DMS53 (cell line): Measurements from ENCODE around the gene LCN12.

Source experiments
- DNase-seq: peaks from one replicate; lab custom pipeline; 2025; lab: John Stamatoyannopoulos, UW

LCN12 gene

DNA sequence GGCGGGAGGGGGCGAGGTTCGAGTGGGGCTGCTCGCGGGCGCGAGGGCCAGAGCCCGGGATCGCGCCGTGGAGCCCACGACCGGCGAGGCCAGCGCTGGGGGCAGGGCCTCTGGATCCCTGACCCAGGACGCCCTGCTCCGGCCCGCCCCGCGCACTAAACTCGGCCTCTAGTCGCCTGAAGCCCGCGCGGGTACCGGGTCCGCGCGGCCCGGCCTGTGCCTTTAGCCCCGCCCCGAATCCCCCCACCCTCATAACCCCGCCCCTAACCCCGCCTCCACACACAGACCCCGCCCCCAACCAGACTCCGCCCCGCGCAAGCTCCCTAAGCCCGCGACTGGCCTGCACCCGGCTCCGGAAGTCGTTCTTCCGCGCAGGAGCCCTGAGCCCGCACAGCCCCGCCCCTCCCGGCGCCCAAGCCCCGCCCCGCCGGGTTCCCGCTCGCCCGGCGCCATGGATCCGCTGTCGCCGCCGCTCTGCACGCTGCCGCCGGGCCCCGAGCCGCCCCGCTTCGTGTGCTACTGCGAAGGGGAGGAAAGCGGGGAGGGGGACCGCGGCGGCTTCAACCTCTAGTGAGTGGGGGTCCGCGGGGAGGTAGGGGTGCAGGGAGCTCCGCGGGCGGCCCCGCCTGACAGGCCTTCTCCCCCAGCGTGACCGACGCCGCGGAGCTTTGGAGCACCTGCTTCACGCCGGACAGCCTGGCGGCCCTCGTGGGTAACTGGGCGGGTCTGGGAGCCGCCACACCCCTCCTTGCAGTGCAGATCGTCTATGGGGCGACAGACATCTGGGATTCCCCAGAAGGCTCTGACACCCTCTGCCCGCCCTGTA lies 40.1 kb downstream of the LCN12 start, which contains the start of gene PAXX:
Gene PAXX (plus strand): TSS at position 430 of the 826 bp plus-strand sequence. CDS start 22 bp downstream, at position 452.
- DNase-seq = peak; percentile 95

DNA sequence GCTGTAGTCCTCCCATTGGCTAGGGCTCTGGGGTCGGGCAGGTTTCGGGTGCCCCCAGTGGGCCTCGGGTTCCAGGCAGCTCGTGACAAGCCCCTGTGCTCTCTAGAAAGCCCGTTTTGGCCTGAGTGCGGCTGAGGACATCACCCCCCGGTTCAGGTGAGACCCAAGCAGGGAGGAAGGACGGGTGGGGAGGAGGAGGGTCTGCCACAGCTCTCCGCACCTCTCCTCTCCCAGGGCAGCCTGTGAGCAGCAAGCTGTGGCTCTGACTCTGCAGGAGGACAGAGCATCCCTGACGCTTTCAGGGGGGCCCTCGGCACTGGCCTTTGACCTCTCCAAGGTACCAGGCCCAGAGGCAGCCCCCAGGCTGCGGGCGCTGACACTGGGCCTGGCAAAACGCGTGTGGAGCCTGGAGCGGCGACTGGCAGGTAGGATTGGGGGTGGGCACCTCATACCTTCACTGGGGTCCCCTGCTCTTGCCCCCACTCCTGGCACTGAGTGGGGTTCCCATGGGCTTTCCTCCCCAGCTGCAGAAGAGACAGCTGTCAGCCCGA lies 40.8 kb downstream of the LCN12 start:
- no peak for DNase-seq

DNA sequence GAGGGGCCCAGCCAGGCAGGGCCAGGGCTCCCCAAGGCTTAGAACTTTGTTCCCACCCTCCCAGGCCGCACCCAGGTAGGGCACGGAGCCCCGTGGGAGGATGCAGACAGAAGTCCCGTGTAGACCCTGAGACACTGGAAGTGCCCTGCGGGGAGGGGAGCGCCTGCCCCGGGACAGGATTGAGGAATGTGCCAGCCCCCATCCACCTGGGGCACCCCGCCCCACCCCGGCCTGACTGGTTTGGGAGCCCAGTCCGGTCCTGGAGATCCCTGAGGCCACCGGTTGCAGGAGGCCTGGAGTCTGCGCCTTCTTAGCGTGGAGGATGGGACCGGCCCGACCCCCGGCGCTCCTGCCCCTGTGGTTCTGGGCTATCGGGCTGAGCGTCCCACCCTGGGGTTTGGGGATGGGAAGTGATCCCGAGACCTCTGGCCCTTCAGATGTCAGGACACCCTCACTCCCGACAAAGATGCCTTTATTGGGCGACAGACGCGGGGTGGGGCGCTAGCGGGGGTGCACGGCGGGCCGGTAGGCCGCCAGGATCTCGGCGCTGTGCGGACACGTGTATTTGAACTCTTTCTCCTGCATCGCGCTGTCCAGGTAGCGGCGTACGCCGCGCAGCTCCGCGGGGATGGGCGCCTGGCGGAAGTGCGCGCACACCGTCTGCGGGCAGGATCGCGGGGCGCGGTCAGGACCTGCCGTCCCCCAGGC lies 42.3 kb downstream of the LCN12 start:
- DNase-seq = no peak

DNA sequence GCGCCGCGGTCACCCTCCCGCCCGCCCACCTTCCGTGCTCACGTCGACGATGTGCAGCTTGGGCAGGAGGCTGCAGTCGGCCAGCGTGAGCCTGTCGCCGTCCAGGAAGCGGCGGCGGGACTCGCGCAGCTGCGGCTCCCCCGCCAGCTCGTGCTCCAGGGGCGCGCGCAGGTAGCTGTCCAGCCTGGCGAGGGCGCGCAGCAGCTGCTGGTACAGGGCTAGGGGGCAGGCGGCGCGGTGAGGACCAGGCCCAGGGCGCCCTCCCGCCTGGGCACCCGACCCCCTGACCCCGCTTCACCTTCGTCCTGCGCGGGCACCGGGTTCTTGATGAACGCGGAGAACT lies 42.8 kb downstream of the LCN12 start:
- peak; percentile 82 for DNase-seq

DNA sequence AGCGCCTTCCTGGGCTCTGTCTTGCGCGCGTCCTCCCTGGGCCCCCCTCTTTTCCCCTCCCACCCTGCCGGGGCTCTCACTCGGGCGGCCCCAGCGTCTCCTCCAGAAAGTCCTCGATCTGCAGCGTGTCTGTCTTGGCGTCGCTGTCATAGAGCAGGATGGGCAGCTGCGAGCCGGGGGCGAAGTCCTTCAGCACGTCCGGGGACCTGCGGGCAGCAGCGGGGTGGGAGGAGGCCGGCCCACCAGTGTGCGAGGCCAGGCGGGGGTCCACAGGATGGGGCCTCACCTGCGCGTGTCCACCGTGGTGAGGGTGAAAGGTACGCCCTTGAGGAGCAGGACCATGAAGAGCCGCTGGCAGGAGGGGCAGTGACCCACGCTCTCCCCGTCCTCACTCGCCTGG lies 43.3 kb downstream of the LCN12 start:
- DNase-seq = peak; percentile 66

DNA sequence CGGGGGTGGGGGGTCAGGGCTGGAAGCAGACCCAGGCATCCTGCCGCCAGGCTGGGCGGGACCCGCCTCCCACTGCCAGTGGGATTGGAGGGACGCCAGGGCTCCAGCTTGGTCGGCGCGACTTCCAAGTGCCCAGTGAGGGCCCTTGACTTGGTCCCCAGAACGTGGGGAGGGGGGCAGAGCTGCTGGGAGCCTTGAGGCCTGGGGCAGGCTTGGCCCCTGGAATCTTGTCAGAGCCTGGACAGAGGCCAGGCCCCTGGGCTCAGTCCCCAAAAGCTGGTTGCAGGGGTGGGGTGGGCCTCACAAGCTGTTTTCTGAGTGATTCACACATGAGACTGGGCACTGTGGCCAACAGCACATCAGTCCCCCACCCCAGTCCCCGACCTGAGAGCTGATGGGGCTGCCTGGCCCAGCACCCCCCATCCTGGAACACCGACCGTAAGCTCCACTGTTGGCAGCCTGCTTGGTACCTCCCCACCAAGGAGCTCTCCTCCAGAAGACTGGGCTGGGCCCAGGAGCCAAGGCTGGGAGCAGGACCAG lies 43.8 kb downstream of the LCN12 start:
- peak; percentile 53 for DNase-seq

DNA sequence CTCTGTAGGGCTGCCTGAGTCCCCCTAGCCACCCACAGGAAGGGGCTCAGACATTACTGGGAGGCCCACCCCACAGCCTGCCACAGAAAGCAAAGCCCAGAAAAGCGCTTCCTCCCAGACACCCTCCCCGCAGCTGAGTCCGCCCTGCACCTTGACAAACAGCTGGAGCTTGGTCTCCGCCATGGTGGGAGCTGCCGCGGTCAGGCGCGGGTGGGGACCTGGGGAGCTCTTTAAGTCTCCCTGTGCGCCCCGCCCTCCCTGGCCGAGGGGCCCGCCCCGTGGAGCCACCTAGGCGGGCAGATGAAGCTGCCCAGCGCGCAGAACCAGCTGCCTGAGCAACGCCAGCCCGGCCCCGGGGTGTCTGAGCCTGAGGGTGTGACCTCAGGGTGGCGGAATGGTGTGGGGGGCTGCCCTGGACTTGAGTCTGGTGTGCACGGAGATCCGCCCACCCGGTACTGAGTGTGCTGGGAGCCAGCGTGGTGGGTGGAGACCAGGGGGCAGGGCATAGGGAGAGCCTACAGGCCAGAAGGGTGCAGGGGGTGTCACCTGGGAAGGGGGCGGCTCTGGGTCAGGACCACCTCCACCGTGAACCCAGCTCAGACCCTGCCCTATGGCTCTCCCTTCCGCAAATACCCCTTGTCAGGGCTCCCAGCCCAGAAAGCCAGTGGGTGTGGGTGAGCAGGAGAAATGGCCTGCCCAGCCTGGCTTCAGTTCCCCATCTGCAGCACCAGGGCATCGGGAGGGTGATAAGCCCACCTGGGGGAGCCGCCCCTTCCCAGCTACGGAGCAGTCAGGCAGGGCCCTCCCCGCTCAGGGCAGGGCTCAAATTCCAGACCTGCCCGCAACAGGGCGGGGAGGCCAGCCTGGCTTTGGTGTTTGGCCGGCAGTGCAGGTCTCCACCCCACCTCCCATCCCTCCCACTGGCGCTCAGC lies 44.6 kb downstream of the LCN12 start, which contains the start of gene CLIC3:
Gene CLIC3 (minus strand): TSS at position 208 of the 932 bp plus-strand sequence. CDS start 25 bp downstream, at position 183.
- peak; percentile 58 for DNase-seq

DNA sequence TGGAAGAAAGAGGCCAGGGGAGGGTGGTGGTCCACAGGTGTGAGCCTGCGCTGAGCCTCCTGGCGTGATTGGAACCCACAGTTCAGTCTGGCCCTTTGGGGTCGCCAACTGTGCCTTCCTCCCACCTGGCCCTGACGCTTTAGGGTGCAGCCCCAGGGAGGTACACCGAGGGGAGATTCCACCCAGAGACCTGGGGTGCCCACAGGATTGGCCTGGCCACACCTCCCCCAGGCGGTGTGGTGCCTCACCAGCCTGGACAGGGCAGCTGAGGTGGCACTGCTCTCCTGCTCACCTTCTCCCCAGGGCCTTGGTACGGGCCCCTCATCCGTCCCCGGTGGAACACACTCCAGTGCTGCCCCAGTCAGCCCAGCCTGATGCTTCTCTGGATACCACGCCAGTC lies 45.3 kb downstream of the LCN12 start:
- DNase-seq = no peak

DNA sequence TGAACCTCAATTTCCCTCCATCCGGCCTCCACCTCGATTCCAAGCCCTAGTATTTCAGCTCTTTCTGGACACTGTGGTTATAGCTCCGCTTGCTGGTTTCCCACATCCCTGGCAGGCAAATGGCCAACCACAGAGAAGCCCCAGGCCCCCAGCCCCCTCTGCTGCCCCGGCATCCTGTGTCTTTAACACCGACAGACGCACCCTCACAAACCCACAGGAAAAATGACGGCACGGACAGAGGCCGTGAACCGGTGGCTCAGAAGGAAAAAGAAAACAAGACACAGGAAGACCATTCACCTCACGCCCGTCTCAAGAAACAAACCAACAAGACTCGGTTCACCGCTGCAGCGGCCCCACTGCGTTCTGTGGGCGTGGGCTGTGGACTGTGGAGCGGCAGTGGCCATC lies 45.8 kb downstream of the LCN12 start:
- DNase-seq = no peak

DNA sequence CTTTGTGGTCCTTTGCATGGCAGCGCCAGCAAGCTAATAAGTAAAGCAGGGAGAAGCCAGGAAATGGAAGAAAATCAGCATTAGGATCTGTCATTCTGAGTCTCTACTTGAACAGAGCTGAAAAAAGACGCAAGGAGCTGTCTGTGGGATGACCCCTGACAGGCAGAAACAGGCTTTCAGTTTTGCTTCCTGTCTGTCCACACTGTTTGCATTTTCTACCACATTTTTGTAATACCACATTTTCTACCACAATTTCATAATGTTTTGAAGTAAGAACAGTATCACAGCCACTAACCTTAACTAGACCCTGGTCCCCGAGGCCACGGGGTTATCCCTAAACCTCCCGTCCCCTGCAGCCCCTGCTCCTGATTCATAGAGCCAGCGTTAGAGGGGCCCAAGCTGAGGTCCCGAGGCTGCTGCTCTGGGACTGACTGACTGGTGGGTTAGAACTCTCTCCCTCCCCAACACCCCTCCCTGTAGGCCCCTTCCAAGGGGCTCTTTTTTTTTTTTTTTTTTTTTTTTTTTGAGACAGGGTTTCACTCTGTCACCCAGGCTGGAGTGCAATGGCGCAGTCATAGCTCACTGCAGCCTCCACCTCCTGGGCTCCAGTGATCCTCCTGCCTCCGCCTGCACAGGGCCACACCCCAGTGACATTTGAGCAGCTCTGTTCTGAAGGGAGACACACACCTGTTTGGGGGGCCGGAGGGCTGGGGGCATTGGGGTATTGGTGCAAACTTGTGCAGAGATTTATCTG lies 48.3 kb downstream of the LCN12 start:
- DNase-seq = no peak

DNA sequence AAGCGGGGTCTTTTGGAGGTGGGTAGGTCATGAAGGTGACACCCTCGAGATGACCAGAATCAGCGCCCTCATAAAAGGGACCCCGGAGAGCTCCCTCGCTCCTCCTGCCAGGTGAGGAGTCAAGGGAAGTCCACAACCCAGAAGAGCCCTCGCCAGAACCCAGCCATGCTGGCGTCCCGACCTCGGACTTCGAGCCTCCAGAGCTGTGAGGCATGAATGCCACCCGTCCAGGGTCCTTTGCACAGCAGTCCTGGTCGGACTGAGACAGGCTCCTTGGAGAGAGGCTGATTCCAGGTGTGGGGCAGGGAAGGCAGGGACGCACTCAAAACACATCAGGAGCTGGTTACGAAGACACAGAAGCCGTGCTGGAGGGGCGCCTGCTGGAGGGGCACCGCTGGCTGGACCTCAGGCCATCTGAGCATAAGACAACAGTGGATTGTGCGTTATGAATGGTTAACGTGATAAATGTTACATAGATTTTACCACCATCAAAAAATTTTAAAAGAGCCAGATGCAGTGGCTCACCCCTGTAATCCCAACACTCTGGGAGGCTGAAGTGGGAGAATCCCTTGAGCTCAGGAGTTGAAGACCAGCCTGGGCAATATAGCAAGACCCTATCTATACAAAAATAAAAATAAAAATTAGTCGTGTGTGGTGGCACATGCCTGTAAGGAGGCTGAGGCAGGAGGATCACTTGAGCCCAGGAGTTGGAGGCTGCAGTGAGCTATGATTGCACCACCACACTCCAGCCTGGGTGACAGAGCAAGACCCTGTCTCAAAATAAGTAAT lies 50.0 kb downstream of the LCN12 start:
- DNase-seq = no peak

DNA sequence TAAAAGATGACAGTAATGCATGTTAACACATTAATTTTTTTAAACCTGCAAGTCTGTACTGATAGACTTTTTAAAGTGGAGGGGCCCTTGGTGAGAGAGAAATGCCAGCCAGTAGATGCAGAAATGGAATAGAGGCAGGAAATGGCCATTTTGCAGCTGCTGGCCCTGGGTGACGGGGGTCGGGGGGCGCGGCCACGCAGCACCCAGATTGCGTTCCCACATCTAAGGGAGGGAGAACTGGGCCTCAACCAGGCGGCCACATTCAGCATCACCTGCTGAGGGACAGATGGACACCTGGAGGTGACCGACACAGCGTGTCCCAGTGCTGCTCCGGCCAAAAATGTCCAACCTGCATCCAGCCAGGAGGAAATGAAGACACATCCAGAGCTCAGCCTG lies 50.6 kb downstream of the LCN12 start:
- DNase-seq = no peak

DNA sequence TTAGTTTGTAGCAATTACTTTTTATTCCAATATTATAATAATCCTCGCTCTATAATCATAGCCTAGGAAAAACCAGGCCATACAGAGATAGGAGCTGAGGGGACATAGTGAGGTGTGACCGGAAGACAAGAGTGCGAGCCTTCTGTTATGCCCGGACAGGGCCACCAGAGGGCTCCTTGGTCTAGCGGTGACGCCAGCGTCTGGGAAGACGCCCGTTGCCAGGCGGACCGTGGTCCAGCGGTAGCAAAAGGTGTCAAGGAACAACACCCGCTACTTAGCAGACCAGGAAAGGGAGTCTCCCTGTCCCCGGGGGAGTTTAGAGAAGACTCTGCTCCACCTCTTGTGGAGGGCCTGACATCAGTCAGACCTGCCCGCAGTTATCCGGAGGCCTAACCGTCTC lies 52.2 kb downstream of the LCN12 start:
- peak; percentile 57 for DNase-seq
